Stimulated activated CD4-positive, alpha-beta T cell treated with anti-CD3 and anti-CD28 coated beads, TNF-alpha, amount 100 ng/mL, for 24 hours (primary cell): ENCODE measurements around the gene FBXL17.

Experiments used
- DNase-seq, 3 experiments: peaks; one replicate each; pipeline ENCODE4 v3.0.0-alpha.2; 2020; ENCODE audit warnings: low read depth in 3 of 3

FBXL17 gene

GRCh38 chr5:107955321-107955720, 426.6 kb downstream of the FBXL17 start:
- no peak for DNase-seq

GRCh38 chr5:107954254-107954653, 427.6 kb downstream of the FBXL17 start:
- no peak for DNase-seq

- DNase-seq: no peak
Measured at GRCh38 chr5:107952450-107952849, 429.4 kb downstream of the FBXL17 start.

GRCh38 chr5:107951309-107951708, 430.6 kb downstream of the FBXL17 start:
- no peak for DNase-seq

GRCh38 chr5:107950776-107951175, 431.1 kb downstream of the FBXL17 start:
- DNase-seq: no peak

GRCh38 chr5:107949688-107950341, 432.1 kb downstream of the FBXL17 start:
- DNase-seq: no peak

- DNase-seq: no peak
Measured at GRCh38 chr5:107948377-107948776, 433.5 kb downstream of the FBXL17 start.

- no peak for DNase-seq
Measured at GRCh38 chr5:107945061-107945460, 436.8 kb downstream of the FBXL17 start.

GRCh38 chr5:107943923-107944322, 438.0 kb downstream of the FBXL17 start:
- no peak for DNase-seq

- no peak for DNase-seq
Measured at GRCh38 chr5:107941036-107941435, 440.9 kb downstream of the FBXL17 start.

- DNase-seq: no peak
Measured at GRCh38 chr5:107937651-107938355, 444.1 kb downstream of the FBXL17 start.

GRCh38 chr5:107937204-107937603, 444.7 kb downstream of the FBXL17 start:
- no peak for DNase-seq

GRCh38 chr5:107936515-107936914, 445.4 kb downstream of the FBXL17 start:
- no peak for DNase-seq

GRCh38 chr5:107935645-107936044, 446.3 kb downstream of the FBXL17 start:
- DNase-seq: no peak

- no peak for DNase-seq
Measured at GRCh38 chr5:107933326-107933725, 448.6 kb downstream of the FBXL17 start.

GRCh38 chr5:107930891-107931290, 451.0 kb downstream of the FBXL17 start:
- no peak for DNase-seq

GRCh38 chr5:107930092-107930491, 451.8 kb downstream of the FBXL17 start:
- no peak for DNase-seq

- DNase-seq: no peak
Measured at GRCh38 chr5:107929080-107929479, 452.8 kb downstream of the FBXL17 start.

- no peak for DNase-seq
Measured at GRCh38 chr5:107926121-107926520, 455.8 kb downstream of the FBXL17 start.

- DNase-seq: no peak
Measured at GRCh38 chr5:107925200-107925599, 456.7 kb downstream of the FBXL17 start.

- DNase-seq: no peak
Measured at GRCh38 chr5:107919969-107920368, 461.9 kb downstream of the FBXL17 start.

GRCh38 chr5:107919361-107919760, 462.5 kb downstream of the FBXL17 start:
- DNase-seq: no peak

- no peak for DNase-seq
Measured at GRCh38 chr5:107917983-107918382, 463.9 kb downstream of the FBXL17 start.
